Measurements from ENCODE around the gene MED17. TPM values are rescaled to one million over a fixed set of nuclear protein-coding genes. Genes with fewer than 3 reads are reported as not detected.

MED17 gene
- total RNA-seq, 1 donor from 2014 or later, result 23.7 TPM

DNA sequence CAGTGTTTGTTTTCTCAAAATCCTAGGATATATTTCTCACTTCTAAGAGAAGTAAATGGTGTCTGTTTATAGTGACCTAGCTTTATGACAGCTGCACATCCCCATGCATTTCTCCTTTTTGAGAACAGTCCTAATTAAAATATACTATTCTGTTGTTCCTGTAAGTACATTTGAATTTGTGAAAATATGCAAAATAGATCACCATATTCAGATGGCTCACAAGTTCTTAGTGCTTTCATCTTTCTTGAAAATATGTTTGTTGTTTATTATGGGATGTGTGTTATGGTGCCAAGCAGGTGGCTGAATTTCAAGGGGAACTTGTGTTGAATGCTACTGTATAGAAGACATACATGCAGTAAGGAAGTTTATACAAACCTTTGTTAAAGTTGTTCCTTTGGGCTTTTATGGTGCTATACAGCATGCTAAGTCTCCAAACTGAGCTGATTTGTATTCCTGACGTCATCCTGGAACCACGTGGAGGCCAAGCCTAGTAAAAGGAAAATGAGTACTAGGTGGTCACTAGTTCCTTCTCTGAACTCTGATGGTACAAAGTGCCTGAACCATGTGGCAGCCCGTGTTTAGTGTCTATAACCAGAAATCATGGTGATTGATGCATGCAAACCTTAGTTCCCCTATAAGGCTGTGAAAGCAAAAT lies 74.2 kb downstream of the MED17 start:
- Histone ChIP-seq H3K27me3 (ENCODE audit: control insufficient read depth, insufficient read depth, low read length) (no peaks in the 10 kb centered on the region), H3K4me3 (ENCODE audit: low read depth, low read length) (no peak overlapping the region), H3K36me3 (ENCODE audit: control insufficient read depth, insufficient read depth, low read length) (no peaks in the 10 kb centered on the region)
- TF ChIP-seq, protein P1, sequence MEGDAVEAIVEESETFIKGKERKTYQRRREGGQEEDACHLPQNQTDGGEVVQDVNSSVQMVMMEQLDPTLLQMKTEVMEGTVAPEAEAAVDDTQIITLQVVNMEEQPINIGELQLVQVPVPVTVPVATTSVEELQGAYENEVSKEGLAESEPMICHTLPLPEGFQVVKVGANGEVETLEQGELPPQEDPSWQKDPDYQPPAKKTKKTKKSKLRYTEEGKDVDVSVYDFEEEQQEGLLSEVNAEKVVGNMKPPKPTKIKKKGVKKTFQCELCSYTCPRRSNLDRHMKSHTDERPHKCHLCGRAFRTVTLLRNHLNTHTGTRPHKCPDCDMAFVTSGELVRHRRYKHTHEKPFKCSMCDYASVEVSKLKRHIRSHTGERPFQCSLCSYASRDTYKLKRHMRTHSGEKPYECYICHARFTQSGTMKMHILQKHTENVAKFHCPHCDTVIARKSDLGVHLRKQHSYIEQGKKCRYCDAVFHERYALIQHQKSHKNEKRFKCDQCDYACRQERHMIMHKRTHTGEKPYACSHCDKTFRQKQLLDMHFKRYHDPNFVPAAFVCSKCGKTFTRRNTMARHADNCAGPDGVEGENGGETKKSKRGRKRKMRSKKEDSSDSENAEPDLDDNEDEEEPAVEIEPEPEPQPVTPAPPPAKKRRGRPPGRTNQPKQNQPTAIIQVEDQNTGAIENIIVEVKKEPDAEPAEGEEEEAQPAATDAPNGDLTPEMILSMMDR (IDR thresholded peaks at IDR 0.05; ENCODE audit: insufficient read depth, low read length, severe bottlenecking), result no peak
- FAIRE-seq (no peak), DNase-seq (ENCODE audit: low read depth) (no peak)

DNA sequence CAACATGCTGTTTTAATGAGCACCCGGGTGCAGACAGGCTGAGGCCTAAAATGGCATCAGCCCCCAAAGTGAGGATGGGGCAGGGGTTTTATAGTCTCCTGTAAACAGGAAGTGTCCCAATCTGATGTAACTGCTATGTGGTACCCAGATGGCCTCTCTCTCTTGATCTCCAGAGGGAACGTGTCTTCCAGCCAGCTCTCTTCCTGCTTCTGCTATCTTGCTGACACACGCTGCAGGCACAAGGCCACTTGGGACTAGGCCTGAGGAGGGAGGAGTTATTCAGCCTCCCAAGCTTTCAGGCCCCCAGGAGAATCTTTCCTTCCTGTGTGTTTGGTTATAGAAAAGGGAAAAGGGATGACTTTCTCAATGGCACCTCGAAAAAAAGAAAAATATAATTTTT lies 77.7 kb downstream of the MED17 start:
- TF ChIP-seq, protein P1 (IDR thresholded peaks at IDR 0.05; ENCODE audit: insufficient read depth, low read length, severe bottlenecking), result no peak
- H3K27me3 ChIP-seq (ENCODE audit: control insufficient read depth, insufficient read depth, low read length), result no peaks in the 10 kb centered on the region
- FAIRE-seq (no peak), DNase-seq (ENCODE audit: low read depth) (no peak)
- H3K36me3 ChIP-seq (ENCODE audit: control insufficient read depth, insufficient read depth, low read length), result no peaks in the 10 kb centered on the region
- H3K4me3 ChIP-seq (ENCODE audit: low read depth, low read length), result no peak overlapping the region

Other genes starting within 250 kb of the MED17 start
- gene SMCO4, start 240.9 kb upstream of the MED17 start, total RNA-seq, result 2.4 and 18.1 TPM in 2 replicates
- 6.1 and 7.6 TPM in 2 replicates for gene CEP295, start 122.6 kb upstream of the MED17 start, total RNA-seq
- gene TAF1D, start 42.8 kb upstream of the MED17 start, total RNA-seq, result 139 and 160 TPM in 2 replicates
- 19.7 and 23.6 TPM in 2 replicates for gene C11orf54, start 42.6 kb upstream of the MED17 start, total RNA-seq
- gene VSTM5, start 66.3 kb downstream of the MED17 start, total RNA-seq, result 0.51 and 0.79 TPM in 2 replicates
- 0.26 and 0.51 TPM in 2 replicates for gene HEPHL1, start 237.1 kb downstream of the MED17 start, total RNA-seq